OCI-LY1 (cell line): ENCODE data around the gene NUP107.
A peak's percentile ranks its signal among the peaks of the same experiment; 100 is the strongest.

Experiments used
- H2AFZ ChIP-seq: fragments of 200-600 bp; sonication (generic), shearing (Covaris generic); 2 replicates; pipeline ENCODE4 v1.6.0; 2014; ENCODE audit warnings: antibody characterized with exemption, mild to moderate bottlenecking, low read length
- H3F3A ChIP-seq: fragments of 200-600 bp; sonication (generic), shearing (Covaris generic); 2 replicates; pipeline ENCODE4 v1.6.0; 2014; ENCODE audit warnings: mild to moderate bottlenecking, antibody characterized with exemption, low read length, moderate library complexity; ENCODE audit not compliant: insufficient read depth
- H3K27ac ChIP-seq: fragments of 200-600 bp; sonication (generic); 2 replicates; pipeline ENCODE4 v1.5.1; 2014; ENCODE audit warnings: low read length, mixed run types, mild to moderate bottlenecking, low read depth; ENCODE audit not compliant: poor library complexity, severe bottlenecking
- H3K27me3 ChIP-seq: fragments of 200-600 bp; sonication (generic); 2 replicates; pipeline ENCODE4 v1.6.0; 2014; ENCODE audit warnings: antibody characterized with exemption, mild to moderate bottlenecking, low read length, moderate library complexity; ENCODE audit not compliant: insufficient read depth
- H3K36me3 ChIP-seq: fragments of 200-600 bp; sonication (generic); 2 replicates; pipeline ENCODE4 v1.6.1; 2014; ENCODE audit warnings: mild to moderate bottlenecking, antibody characterized with exemption, low read length, moderate library complexity, mixed read lengths; ENCODE audit not compliant: insufficient read depth
- H3K4me1 ChIP-seq: fragments of 200-600 bp; sonication (generic); 2 replicates; pipeline ENCODE4 v1.5.1; 2014; ENCODE audit warnings: mild to moderate bottlenecking, low read length, moderate library complexity; ENCODE audit not compliant: insufficient read depth, severe bottlenecking
- H3K4me2 ChIP-seq: fragments of 200-600 bp; sonication (generic), shearing (Covaris generic); 2 replicates; pipeline ENCODE4 v1.6.1; 2014; ENCODE audit warnings: low read length
- H3K4me3 ChIP-seq: fragments of 200-600 bp; sonication (generic); 2 replicates; pipeline ENCODE4 v1.5.1; 2014; ENCODE audit warnings: low read length, low read depth, mild to moderate bottlenecking, mixed read lengths; ENCODE audit not compliant: poor library complexity, severe bottlenecking
- H3K79me2 ChIP-seq: fragments of 200-600 bp; shearing (Covaris generic); 2 replicates; pipeline ENCODE4 v1.6.1; 2016; ENCODE audit warnings: mixed run types, low read length, mixed read lengths; ENCODE audit not compliant: insufficient read depth
- H3K9ac ChIP-seq: fragments of 200-600 bp; sonication (generic), shearing (Covaris generic); 2 replicates; pipeline ENCODE4 v1.6.1; 2014; ENCODE audit warnings: mild to moderate bottlenecking, low read length, mixed read lengths
- H3K9me2 ChIP-seq: fragments of 200-600 bp; sonication (generic), shearing (Covaris generic); 2 replicates; pipeline ENCODE4 v1.6.1; 2014; ENCODE audit warnings: low read depth, mild to moderate bottlenecking, low read length, mixed read lengths
- H3K9me3 ChIP-seq: fragments of 200-600 bp; shearing (Covaris generic); 2 replicates; pipeline ENCODE4 v1.6.1; 2014; ENCODE audit warnings: low read length, mixed read lengths
- H4K20me1 ChIP-seq: fragments of 200-600 bp; sonication (generic), shearing (Covaris generic); 2 replicates; pipeline ENCODE4 v1.6.0; 2016; ENCODE audit warnings: mild to moderate bottlenecking, low read length; ENCODE audit not compliant: insufficient read depth
- CTCF ChIP-seq: fragments of 200-600 bp; sonication (generic), shearing (Covaris generic); IDR thresholded peaks from 2 replicates; pipeline ENCODE4 v1.5.1; 2017; ENCODE audit warnings: mild to moderate bottlenecking, antibody characterized with exemption, low read length, moderate library complexity, mixed read lengths
- EZH2 ChIP-seq: fragments of 200-600 bp; sonication (generic), shearing (Covaris generic); IDR thresholded peaks from 2 replicates; pipeline ENCODE4 v1.8.0; 2017; ENCODE audit warnings: borderline replicate concordance, mixed run types, mild to moderate bottlenecking, antibody characterized with exemption, low read length, moderate library complexity, mixed read lengths

NUP107 gene

GRCh38 chr12:68749861-68750260 lies 63.1 kb downstream of the NUP107 start:
- Histone ChIP-seq H3F3A (no peaks in the 10 kb centered on the region), H4K20me1 (no peaks in the 10 kb centered on the region), H3K4me2 (peak overlapping the region; percentile 86), H3K27me3 (no peaks in the 10 kb centered on the region), H3K9me3 (no peaks in the 10 kb centered on the region), H3K9ac (peak overlapping the region; percentile 7; the same call in 1 of the 2 replicates), H3K36me3 (peaks cover 57% of the 10 kb centered on the region), H3K9me2 (no peaks in the 10 kb centered on the region), H3K4me1 (peaks cover 46% of the 10 kb centered on the region), H3K79me2 (peaks cover 25% of the 10 kb centered on the region), H3K27ac (peak overlapping the region; percentile 57), H2AFZ (no peak overlapping the region), H3K4me3 (peak overlapping the region; percentile 81)
- TF ChIP-seq EZH2 = no peak

GRCh38 chr12:68750506-68750905 lies 63.7 kb downstream of the NUP107 start:
- H3K27me3 ChIP-seq = no peaks in the 10 kb centered on the region
- H3K4me1 ChIP-seq = peaks cover 40% of the 10 kb centered on the region
- H3K79me2 ChIP-seq = peaks cover 25% of the 10 kb centered on the region
- H3K9ac ChIP-seq = no peak overlapping the region; the same call in 1 of the 2 replicates
- no peak overlapping the region for H2AFZ ChIP-seq
- no peaks in the 10 kb centered on the region for H3K9me3 ChIP-seq
- H3K9me2 ChIP-seq = no peaks in the 10 kb centered on the region
- H3K36me3 ChIP-seq = peaks cover 64% of the 10 kb centered on the region
- peak overlapping the region; percentile 57 for H3K27ac ChIP-seq
- no peaks in the 10 kb centered on the region for H3F3A ChIP-seq
- H3K4me2 ChIP-seq = peak overlapping the region; percentile 86; the same call in 1 of the 2 replicates
- H4K20me1 ChIP-seq = no peaks in the 10 kb centered on the region
- TF ChIP-seq CTCF = no peak
- no peak for TF ChIP-seq EZH2
- no peak overlapping the region for H3K4me3 ChIP-seq

- H3K36me3 ChIP-seq = peaks cover 84% of the 10 kb centered on the region
- H3K4me3 ChIP-seq = no peak overlapping the region
- no peaks in the 10 kb centered on the region for H4K20me1 ChIP-seq
- TF ChIP-seq EZH2 = no peak
- H3K79me2 ChIP-seq = no peaks in the 10 kb centered on the region
- no peaks in the 10 kb centered on the region for H3K9me2 ChIP-seq
- no peak overlapping the region for H2AFZ ChIP-seq
- H3K4me1 ChIP-seq = peaks cover 1% of the 10 kb centered on the region
- no peak overlapping the region for H3K27ac ChIP-seq
- no peak overlapping the region for H3K4me2 ChIP-seq
- no peak overlapping the region for H3K9ac ChIP-seq
- H3K27me3 ChIP-seq = no peaks in the 10 kb centered on the region
- no peaks in the 10 kb centered on the region for H3F3A ChIP-seq
- no peaks in the 10 kb centered on the region for H3K9me3 ChIP-seq
These were observed 68.9 kb downstream of the NUP107 start for GRCh38 chr12:68755536-68756243.

- TF ChIP-seq CTCF (no peak), EZH2 (no peak)
- Histone ChIP-seq H4K20me1 (no peaks in the 10 kb centered on the region), H3K4me2 (no peak overlapping the region), H3K9ac (no peak overlapping the region), H3K4me1 (peaks cover 9% of the 10 kb centered on the region), H3K27me3 (no peaks in the 10 kb centered on the region), H3K9me3 (no peaks in the 10 kb centered on the region), H3K79me2 (no peaks in the 10 kb centered on the region), H3K9me2 (no peaks in the 10 kb centered on the region), H3K4me3 (no peak overlapping the region), H2AFZ (no peak overlapping the region), H3K36me3 (peaks cover 64% of the 10 kb centered on the region), H3K27ac (no peak overlapping the region), H3F3A (no peaks in the 10 kb centered on the region)
These were observed 73.1 kb downstream of the NUP107 start for GRCh38 chr12:68759852-68760251.
